Measurements from ENCODE around the gene SLC43A2. TPM values are rescaled to one million over a fixed set of nuclear protein-coding genes. Genes with fewer than 3 reads are reported as not detected.

Gene SLC43A2
- total RNA-seq, 2 donors from 2014 or later, result 14.0 to 18.6 TPM

GRCh38 chr17:1617620-1618174 is 10.9 kb downstream of the SLC43A2 start:
- no peaks in the 10 kb centered on the region for H3K36me3 ChIP-seq (ENCODE audit: control insufficient read depth, insufficient read depth, low read length)
- no peaks in the 10 kb centered on the region for H3K9me3 Mint-ChIP-seq
- 91 to 92% methylated on average over 14 to 20 of the region's 20 CpGs for WGBS, 2 experiments (ENCODE audit: insufficient coverage in 1 of 2, insufficient read length in 1 of 2)
- DNase-seq, result no peak
- no peak overlapping the region for H3K4me3 Mint-ChIP-seq
- no peak overlapping the region for H3K27ac Mint-ChIP-seq
- no peak for TF ChIP-seq CTCF (conservative IDR thresholded peaks at IDR 0.05)
- H3K27me3 Mint-ChIP-seq (ENCODE audit: insufficient read depth), result no peaks in the 10 kb centered on the region
- H3K4me1 ChIP-seq (ENCODE audit: control insufficient read depth, insufficient read depth, low read length), result no peaks in the 10 kb centered on the region
- H3K4me3 ChIP-seq (ENCODE audit: low read length), result no peak overlapping the region
- H3K9ac ChIP-seq (ENCODE audit: extremely low read depth, low read length, poor library complexity, severe bottlenecking), result no peak overlapping the region
- peaks cover 15% of the 10 kb centered on the region for H3K36me3 Mint-ChIP-seq (ENCODE audit: low read depth)
- H3K9me3 ChIP-seq (ENCODE audit: control insufficient read depth, low read length), result no peaks in the 10 kb centered on the region
- peaks cover 10% of the 10 kb centered on the region for H3K4me1 Mint-ChIP-seq
- no peak overlapping the region for H3K27ac ChIP-seq (ENCODE audit: low read depth, low read length)
- H3K27me3 ChIP-seq (ENCODE audit: control insufficient read depth, insufficient read depth, low read length, poor library complexity, severe bottlenecking), result no peaks in the 10 kb centered on the region

- Mint-ChIP-seq H3K27ac (no peak overlapping the region), H3K4me1 (peaks cover 6% of the 10 kb centered on the region), H3K36me3 (ENCODE audit: low read depth) (peaks cover 13% of the 10 kb centered on the region), H3K4me3 (no peak overlapping the region), H3K9me3 (no peaks in the 10 kb centered on the region), H3K27me3 (ENCODE audit: insufficient read depth) (no peaks in the 10 kb centered on the region)
- no peak for TF ChIP-seq CTCF (conservative IDR thresholded peaks at IDR 0.05)
- Histone ChIP-seq H3K9me3 (ENCODE audit: control insufficient read depth, low read length) (no peaks in the 10 kb centered on the region), H3K9ac (ENCODE audit: extremely low read depth, low read length, poor library complexity, severe bottlenecking) (no peak overlapping the region), H3K36me3 (ENCODE audit: control insufficient read depth, insufficient read depth, low read length) (no peaks in the 10 kb centered on the region), H3K27me3 (ENCODE audit: control insufficient read depth, insufficient read depth, low read length, poor library complexity, severe bottlenecking) (no peaks in the 10 kb centered on the region), H3K27ac (ENCODE audit: low read depth, low read length) (no peak overlapping the region), H3K4me3 (ENCODE audit: low read length) (no peak overlapping the region), H3K4me1 (ENCODE audit: control insufficient read depth, insufficient read depth, low read length) (no peaks in the 10 kb centered on the region)
- DNase-seq, result no peak
- WGBS, 2 experiments (ENCODE audit: insufficient coverage in 1 of 2, insufficient read length in 1 of 2), result 91 to 93% methylated on average over 10 to 13 of the region's 13 CpGs
Measured at GRCh38 chr17:1616101-1616500, 12.5 kb downstream of the SLC43A2 start.

GRCh38 chr17:1612400-1612799 is 16.2 kb downstream of the SLC43A2 start:
- H3K27me3 ChIP-seq (ENCODE audit: control insufficient read depth, insufficient read depth, low read length, poor library complexity, severe bottlenecking), result no peaks in the 10 kb centered on the region
- DNase-seq, result no peak
- Mint-ChIP-seq H3K4me3 (no peak overlapping the region), H3K27ac (no peak overlapping the region), H3K4me1 (no peaks in the 10 kb centered on the region), H3K27me3 (ENCODE audit: insufficient read depth) (peaks cover 4% of the 10 kb centered on the region), H3K36me3 (ENCODE audit: low read depth) (peaks cover 17% of the 10 kb centered on the region), H3K9me3 (no peaks in the 10 kb centered on the region)
- H3K9ac ChIP-seq (ENCODE audit: extremely low read depth, low read length, poor library complexity, severe bottlenecking), result no peak overlapping the region
- 90 to 94% methylated on average over 15 to 16 of the region's 16 CpGs for WGBS, 2 experiments (ENCODE audit: insufficient coverage in 1 of 2, insufficient read length in 1 of 2)
- no peaks in the 10 kb centered on the region for H3K9me3 ChIP-seq (ENCODE audit: control insufficient read depth, low read length)
- H3K4me3 ChIP-seq (ENCODE audit: low read length), result no peak overlapping the region
- H3K36me3 ChIP-seq (ENCODE audit: control insufficient read depth, insufficient read depth, low read length), result no peaks in the 10 kb centered on the region
- no peaks in the 10 kb centered on the region for H3K4me1 ChIP-seq (ENCODE audit: control insufficient read depth, insufficient read depth, low read length)
- H3K27ac ChIP-seq (ENCODE audit: low read depth, low read length), result no peak overlapping the region
- TF ChIP-seq CTCF (conservative IDR thresholded peaks at IDR 0.05), result no peak

Measured in endodermal cell (in vitro differentiated cells).